ENCODE data around the gene BGN. TPM values are rescaled to one million over a fixed set of nuclear protein-coding genes. Genes with fewer than 3 reads are reported as not detected.

The BGN gene
- polyA plus RNA-seq, 3 donors, result 10.4 to 58.4 (median 37.1) TPM

DNA sequence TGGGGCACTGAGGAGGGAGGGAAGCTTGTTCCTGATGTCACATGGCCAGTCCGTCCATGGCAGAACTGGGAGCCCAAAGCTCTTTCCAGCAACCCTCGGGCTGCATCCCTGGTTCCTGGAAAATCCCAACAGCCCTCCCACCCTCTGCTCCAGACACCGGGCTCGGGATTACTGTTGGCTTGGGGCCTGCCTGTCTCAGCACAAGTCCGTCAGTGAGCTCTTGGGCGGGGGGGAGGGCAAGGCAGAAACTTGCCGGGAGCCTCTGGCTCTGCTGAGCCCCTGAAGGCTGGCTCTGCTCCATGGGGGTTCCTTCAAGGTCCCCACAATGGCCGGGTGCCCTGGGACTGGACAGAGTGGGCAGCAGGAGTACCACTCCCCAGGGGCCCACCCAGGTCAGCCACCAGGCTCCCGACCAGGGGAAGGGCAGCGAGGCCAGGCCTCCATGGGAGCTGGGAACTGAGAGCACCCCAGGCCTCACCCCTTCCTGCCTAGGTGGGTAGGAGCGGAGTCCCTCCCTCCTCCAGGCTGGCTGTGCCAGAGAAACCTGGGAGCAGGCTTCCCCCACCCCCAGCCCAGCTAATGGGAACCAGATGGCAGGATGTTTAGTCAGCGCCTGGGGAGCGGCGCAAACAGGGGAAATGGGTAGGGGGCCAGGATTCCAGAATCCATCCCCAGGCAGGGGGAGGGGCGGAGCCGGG lies 18.0 kb upstream of the BGN start:
- H3K27ac ChIP-seq (ENCODE audit: low read depth, low read length), result no peak overlapping the region
- 57 to 71% (median 57%) methylated on average over 7 to 16 of the region's 16 CpGs for WGBS, 3 donors

DNA sequence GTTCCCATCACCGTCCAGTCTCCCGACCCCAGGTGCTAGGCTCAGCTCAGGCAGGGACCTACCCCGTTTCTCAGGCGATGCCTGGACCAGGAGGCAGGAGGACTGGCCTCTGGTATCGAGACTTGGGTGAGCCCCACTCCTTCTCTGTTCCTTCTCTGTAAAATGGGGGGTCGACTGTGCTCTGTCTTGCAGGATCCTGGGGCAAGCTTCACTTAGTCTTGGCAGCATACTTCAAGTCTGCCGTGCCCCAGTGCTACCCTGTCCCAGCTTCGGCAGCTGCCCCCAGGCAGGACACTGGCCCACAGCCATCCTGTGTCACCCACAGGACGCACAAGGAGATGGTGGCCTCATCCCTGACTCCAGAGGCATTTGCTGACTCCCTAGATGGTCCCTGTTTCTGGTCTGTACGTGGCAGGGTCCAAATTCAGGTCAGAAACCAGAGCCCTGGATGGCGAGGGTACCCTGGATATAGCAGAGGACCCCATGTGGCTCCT lies 17.4 kb upstream of the BGN start:
- 52 to 77% (median 72%) methylated on average over 6 to 11 of the region's 11 CpGs for WGBS, 3 donors

DNA sequence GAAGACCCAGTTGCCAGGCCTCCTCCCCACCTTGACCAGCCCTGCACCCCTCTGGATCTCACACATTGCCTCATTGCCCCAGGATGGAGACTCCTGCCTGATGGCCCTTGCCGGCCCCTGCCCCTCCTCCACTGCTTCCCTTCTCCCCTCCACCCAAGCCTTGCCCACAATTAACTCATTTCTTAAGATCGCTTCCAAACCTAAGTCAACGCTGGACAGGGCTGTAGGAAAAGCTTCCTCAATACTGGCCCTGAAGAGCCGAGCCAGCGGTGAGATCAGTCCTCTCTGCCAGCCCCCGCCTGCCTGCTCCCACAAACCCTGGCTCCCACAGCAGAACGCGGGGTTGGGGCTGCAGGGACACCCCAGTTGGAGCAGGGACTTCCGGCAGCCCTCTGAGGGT lies 16.9 kb upstream of the BGN start:
- no peak overlapping the region for H3K27ac ChIP-seq (ENCODE audit: low read depth, low read length)
- WGBS, 3 donors, result 67 to 78% (median 76%) methylated on average over 6 to 9 of the region's 9 CpGs

More for the DNA sequence above, 17.4 kb upstream of the BGN start:
- no peak overlapping the region for H3K27ac ChIP-seq (ENCODE audit: low read depth, low read length)

DNA sequence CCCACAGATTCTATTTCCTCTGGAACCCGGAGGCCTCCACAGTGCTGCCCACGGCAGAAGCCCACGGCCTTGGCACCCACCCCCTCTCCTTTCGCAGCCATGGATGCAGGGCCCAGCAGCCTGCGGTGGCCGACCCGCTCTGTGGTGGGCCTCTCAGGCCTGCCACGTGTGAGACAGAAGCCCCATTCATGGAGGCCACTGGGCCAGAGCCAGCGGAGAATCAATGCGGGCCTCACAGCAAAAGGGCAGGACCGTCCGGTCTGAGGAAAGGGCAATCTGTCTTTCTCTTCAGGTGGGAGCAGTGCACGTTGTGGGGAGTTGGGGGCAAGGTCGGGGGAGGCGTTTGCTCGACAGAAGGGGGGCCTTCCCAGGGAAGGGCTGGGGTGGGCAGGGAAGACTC lies 16.0 kb upstream of the BGN start:
- H3K27ac ChIP-seq (ENCODE audit: low read depth, low read length), result no peak overlapping the region
- WGBS, 3 donors, result 40 to 93% (median 85%) methylated on average over 8 to 16 of the region's 16 CpGs

DNA sequence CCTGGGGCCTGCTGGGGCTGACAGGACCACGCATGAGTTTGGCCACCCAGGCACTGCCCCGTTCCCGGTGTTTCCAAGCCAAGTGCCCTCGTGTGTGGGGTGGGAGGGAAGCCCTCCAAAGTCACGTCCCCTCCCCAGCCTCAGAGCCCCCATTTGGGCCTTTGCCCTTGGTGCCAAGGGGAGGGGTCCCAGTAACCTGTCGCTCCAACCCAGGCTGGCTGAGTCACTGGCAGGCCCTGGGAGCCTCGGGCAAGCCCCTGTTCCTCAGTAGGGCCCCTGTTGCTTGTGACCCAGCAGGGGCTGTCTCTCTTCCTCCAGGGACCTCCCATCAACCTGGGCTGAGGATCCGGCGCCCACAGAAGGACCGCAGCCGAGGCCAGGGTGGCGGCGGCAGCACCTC lies 13.7 kb upstream of the BGN start:
- WGBS, 3 donors, result 87 to 95% (median 88%) methylated on average over 3 to 13 of the region's 13 CpGs
- H3K27ac ChIP-seq (ENCODE audit: low read depth, low read length), result no peak overlapping the region

DNA sequence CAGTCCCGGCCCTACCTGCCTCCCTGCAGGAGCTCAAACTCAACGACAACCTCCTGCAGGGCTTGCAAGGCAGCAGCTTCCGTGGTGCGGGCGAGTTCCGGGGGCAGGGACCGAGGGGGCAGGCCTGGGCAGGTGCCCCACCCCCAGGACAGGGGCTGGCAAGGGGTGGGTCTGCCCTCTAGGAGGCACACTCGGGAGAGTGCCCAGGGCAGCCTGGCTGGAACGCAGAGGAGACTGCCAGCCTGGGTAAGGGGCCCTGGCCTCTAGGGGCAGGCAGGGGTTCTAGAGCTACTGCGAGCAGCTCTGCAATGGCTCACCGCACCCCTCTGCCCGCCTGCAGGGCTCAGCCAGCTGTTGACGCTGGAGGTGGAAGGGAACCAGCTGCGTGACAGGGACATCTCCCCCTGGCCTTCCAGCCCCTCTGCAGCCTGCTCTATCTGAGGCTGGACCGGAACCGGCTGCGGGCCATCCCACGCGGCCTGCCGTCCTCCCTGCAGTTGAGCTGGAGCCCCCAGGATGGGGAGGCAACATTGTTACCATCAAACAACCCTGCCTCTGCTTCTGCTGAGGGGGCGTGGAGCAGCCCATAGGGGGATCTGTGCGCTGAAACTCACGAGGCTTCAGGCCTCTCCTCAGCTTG lies 12.3 kb upstream of the BGN start:
- WGBS, 3 donors, result 87 to 89% (median 89%) methylated on average over 14 to 23 of the region's 23 CpGs
- no peak overlapping the region for H3K27ac ChIP-seq (ENCODE audit: low read depth, low read length)

DNA sequence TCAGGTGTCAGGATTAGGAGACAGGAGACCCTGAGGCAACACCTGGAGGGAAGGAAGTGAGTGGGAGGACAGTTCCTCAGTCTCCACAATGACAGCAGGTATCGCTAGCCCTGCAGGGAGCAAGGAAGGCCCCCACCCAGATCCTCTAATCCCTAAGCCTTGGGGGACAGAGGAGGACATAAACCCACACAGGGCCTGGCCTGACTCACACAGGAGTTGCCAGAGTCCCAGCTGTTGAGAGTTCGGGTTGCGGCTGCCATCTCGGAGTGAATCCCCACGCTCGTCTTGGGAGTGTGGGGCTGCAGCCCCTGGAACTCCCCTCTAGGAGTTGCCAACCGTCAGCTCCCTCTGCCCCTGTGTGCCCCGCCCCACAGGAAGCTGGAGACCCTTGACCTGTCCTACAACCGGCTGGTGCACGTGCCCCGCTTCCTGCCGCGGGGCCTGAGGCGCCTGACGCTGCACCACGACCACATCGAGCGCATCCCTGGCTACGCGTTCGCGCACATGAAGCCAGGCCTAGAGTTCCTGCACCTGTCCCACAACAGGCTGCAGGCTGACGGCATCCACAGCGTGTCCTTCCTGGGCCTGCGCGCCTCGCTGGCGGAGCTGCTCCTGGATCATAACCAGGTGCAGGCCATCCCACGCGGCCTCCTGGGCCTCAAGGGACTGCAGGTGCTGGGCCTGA lies 9.2 kb upstream of the BGN start:
- WGBS, 3 donors, result 84% methylated on average over 14 to 30 of the region's 30 CpGs
- H3K27ac ChIP-seq (ENCODE audit: low read depth, low read length), result no peak overlapping the region

DNA sequence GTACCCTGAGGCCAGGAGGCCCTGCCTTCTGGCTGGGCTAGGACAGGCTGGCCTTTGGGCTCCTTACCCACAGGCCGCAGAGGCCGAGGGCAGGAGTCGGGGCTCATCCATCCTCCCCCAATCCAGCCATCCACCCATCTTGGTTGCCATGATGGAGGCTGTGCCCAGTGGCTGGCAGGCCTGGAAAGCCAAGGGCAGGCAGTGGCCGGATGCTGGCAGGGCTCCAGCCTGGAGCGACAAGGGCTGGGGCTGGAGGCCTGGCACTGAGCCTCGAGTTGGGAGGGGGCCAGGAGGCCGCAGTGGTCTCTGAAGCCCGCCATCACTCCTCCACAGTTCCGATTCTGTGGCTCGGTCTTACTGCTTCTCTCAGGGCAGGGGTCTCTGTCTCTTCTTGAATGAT lies 8.6 kb upstream of the BGN start:
- no peak overlapping the region for H3K27ac ChIP-seq (ENCODE audit: low read depth, low read length)
- WGBS, 3 donors, result 71 to 85% (median 85%) methylated on average over 6 to 10 of the region's 10 CpGs

DNA sequence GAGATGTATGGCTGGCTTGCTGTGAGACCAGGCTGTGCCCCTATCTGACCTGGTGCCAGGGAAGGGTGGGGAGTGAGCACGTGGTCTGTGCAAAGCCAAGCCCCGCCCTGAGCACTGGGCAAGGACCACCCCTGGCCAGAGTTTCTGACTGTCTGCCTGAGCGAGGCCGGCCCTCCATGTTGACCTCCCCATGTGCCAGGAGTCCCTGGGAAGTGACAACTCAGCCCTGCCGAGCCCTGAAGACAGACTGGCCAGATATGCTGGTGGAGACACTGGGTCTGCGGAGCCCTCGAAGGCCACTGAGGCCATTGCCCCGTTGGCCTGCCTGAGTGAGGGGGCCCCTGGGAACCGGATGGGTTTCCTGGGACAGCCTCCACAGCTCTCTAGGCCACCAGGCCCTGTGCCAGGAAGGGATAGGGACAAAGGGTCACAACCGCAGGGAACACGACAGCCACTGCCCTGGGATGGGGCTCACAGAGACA lies 7.1 kb upstream of the BGN start:
- WGBS, 3 donors, result 68 to 74% (median 69%) methylated on average over 8 to 11 of the region's 11 CpGs
- H3K27ac ChIP-seq (ENCODE audit: low read depth, low read length), result no peak overlapping the region

DNA sequence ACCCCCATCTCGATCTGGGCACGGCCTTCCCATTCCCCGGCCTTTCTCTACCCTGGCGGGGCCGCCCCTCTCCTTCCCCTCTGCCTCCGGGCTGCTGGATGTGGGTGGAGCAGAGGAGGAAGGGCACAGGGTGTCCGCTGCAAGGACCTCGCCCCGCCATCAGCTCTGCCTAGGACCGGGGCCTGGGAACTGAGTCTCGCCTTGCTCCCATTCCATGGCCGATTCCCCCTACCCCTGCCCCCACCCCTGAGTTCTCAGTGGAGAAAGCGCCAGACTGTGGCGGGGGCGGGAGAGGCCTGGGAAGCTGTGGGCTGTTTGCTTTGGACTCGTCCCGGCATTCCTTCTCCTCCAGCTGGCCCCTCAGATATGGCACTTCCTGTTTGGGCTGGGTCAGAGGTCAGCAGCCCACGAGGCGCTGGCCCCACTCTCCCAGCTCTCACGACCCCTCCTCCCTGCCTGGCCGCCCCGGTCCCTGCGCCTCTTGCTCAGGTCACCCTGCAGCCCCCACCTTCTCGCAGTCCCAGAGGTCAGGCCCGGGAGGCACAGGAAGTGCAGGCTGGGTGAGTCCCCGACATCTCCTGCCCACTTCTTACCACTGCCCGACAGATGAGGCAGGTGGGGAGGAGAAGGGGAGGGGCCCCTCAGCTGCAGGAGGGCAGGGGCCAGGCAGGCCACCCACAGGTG lies 6.4 kb upstream of the BGN start:
- 34 to 52% (median 45%) methylated on average over 12 to 26 of the region's 27 CpGs for WGBS, 3 donors
- no peak overlapping the region for H3K27ac ChIP-seq (ENCODE audit: low read depth, low read length)

DNA sequence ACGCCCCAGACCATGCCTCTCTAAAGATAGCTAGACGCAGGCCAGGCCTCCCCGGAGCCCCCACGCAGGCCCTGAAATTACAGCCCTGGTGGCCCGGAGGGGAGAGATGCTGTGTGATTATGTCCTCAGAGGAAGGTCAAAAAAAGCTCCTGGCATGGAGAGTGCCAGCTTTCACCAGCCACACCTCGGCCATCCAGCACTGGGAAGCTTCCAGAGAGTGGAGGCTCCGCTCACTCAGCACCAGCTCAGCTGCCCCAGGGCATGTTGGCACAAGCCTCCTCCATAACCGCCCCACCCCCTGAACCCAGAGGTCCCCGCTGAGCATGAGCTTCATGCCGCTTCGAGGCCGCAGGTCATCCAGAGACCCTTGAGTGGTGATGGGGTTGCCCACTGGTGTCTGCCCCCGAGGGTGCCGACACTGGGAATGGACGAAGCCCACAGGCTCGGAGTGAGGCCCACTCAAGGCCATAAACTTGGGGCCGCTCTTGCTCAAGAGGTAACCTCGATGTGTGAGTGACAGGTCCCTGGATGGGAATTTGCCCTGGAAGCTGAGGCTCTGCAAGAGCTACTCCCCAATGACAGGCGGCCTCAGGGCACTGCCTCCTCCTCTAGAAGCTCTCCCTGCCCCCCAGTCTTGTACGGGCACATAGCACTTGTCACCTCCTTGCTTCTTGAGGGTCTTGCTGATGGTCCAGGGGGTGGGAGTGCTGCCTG lies 4.4 kb upstream of the BGN start:
- WGBS, 3 donors, result 86 to 89% (median 87%) methylated on average over 14 to 20 of the region's 20 CpGs
- no peak overlapping the region for H3K27ac ChIP-seq (ENCODE audit: low read depth, low read length)

DNA sequence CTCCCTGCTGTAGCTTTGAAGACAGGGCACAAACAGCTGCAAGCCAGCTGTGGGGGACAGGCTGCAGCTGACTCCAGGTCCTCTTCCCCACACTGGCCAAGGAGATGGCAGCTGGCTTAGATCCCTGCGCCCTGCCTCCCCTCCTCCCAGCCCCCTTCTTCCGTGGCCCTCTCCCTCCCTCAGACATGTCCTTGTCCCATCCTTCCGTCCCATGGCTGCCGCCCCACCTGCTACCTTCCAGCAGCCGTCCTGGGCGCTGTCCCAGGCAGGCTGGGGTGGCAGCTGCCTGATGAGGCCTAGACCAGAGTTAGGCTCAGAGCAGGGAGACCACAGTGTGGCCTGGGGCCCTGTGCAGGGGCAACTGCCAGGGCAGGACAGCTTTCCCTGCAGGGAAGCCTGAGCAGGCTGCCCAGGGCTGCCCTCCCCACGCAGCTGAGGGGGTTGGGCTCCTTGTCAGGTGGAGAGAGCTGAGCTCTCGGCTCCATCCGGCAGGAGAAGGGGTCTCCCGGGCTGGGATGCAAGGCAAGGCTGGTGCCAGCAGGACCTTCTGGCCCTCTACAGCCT lies 3.3 kb upstream of the BGN start:
- 53 to 67% (median 54%) methylated on average over 2 to 10 of the region's 10 CpGs for WGBS, 3 donors
- no peak overlapping the region for H3K27ac ChIP-seq (ENCODE audit: low read depth, low read length)

DNA sequence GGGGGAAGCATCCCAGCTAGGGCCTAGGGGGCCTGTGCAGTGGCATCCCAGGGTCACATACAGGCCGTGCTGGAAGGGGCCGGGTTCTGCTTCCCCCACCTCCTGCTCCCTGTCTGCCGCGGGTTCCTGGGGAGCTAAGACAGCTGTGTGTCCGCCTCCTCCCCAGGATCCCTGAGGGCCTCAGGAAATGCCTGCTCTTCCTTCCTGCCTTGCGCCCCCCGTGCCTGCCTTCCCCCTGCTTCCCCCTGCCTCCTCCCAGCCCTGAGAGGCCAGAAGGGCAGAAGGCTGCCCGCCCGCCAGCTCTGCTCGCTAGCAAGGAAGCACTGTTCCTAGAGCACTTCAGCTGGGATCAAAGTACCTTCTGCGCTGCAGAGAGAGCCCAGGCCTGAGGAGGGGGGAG lies 2.9 kb upstream of the BGN start:
- WGBS, 3 donors, result 31 to 57% (median 39%) methylated on average over 8 to 10 of the region's 11 CpGs
- no peak overlapping the region for H3K27ac ChIP-seq (ENCODE audit: low read depth, low read length)

DNA sequence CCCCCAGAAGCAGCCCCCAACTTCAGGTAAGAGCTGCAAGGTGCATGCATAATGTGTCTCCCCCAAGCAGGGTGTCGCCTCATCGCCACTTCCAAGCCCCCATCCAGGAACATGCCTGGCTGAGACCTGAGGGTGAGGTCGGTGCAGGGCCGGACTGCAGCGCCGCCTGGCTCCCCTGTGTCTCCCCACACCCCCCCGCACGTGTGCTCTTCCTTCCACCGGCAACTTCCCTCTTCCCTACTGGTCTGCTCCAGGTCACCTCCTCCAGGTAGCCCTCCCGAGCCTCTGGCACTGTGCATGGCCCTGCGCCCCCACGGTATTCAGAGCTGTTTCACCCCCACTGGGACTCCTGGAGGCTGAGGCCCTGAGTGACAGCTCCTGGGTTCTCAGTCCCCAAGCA lies 2.2 kb upstream of the BGN start:
- 75 to 79% (median 79%) methylated on average over 12 of the region's 12 CpGs for WGBS, 3 donors
- no peak overlapping the region for H3K27ac ChIP-seq (ENCODE audit: low read depth, low read length)

DNA sequence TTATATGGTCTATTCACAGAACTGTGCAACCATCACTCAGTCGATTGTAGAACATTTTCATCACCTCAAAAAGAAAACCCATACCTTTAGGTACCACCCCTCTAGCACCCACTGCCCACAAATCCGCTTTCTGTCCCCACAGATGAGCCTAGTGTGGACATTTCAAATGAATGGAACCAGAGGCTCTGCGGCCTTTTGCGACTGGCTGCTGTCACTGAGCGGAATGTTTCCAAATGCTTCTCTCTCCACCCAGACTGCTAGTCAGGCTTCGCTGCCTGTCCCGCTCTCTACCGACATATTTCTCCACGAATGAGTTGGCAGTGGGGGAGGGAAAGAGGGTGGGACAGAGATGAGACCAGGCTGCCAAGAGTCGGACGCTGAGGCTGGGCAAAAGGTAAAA lies 1.7 kb upstream of the BGN start:
- no peak overlapping the region for H3K27ac ChIP-seq (ENCODE audit: low read depth, low read length)
- 84 to 92% (median 86%) methylated on average over 11 of the region's 11 CpGs for WGBS, 3 donors

DNA sequence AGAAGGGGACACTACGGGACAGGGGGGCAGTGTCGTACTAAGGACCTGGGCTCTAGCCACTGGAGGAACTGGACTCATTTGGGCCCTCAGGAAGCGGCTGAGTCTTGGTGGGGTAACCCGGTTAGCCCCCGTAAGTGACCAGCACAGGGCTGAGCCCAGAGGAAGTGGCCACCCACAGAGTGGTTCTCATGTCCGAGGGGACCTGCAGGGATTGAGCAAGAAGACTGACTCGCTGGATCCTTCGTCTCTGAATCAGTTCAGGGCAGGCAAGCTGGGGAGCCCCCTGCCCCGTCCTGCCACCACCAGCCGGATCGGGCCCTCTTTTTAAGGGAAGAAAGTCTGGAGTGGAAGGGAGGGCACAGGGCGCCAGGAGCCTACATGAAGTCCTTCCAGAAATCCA lies 719 bp upstream of the BGN start:
- H3K27ac ChIP-seq (ENCODE audit: low read depth, low read length), result no peak overlapping the region
- WGBS, 3 donors, result 69 to 89% (median 74%) methylated on average over 12 of the region's 12 CpGs

DNA sequence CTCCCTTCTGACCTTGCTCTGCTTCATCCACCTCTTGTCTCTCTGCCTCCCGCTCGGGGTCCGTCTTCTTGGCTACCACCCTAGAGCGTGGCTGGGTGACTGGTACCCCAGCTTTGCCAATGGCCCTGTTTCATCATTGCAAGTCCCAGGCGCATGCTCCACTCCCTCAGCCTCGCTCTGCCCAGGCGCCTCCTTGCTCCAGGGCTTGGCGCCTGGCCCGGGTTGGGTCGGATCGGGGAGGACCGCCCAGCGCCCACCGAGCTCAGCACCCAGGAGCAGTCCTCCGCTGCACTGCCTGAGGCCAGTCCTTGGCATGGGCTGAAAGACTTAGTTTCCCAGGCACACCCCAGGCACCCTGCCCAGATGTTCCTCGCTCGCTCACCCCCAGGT lies 577 bp downstream of the BGN start:
- H3K27ac ChIP-seq (ENCODE audit: low read depth, low read length), result no peak overlapping the region
- WGBS, 3 donors, result 31 to 54% (median 35%) methylated on average over 10 to 17 of the region's 17 CpGs

Data from adipose tissue (tissue), 3 donors.